HG03439 (cell line): ENCODE measurements around the gene ERAL1.
"Not testable (repeated sequence)": the region's sequence is repeated elsewhere in the genome, so short reads cannot be mapped to it uniquely, and the experiment has no call there.

Source experiments
- ATAC-seq: cut with Tn5 transposase; IDR thresholded peaks from one replicate; pipeline ENCODE4 v1.9.1; 2021; ENCODE audit warnings: mild to moderate bottlenecking, moderate library complexity; ENCODE audit not compliant: unreplicated experiment

ERAL1 gene

DNA sequence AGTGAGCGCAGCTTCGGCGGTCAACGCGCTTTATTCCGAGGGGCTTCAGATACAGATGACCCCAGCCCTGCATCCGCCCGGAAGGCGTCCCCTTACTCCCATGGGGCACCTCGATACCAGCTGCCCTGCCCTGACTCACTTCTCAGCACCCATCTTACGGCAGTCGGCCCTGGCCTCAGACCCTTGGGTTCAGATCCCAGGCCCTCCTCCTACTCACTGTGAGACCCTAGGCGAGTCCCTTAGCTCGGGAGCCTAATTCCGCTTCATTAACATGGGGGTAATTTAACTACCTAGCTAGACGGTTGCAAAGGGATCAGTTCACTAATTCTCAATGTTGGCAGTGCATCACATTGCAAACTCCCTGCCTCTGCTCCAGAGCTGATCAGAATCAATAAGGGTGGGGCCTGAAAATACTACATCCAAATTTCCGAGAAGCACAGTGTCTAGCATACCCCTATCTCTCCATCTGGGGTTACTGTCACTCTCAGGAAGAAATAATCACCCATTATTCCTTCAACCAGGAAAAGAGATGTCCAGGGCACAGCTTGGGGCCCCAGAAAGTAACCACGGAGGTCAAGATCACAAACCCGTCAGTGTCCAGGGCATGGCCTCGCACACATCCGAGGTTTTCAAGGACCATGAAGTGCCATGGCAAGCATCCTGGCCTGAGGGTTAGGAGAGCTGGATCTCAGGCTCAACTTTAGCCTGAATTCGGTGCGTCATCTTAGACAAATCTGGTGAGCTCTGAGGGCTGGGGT, 43.1 kb downstream of the ERAL1 start:
- no peak for ATAC-seq

GRCh38 chr17:28898527-28898955, 43.7 kb downstream of the ERAL1 start:
- ATAC-seq, result no peak

DNA sequence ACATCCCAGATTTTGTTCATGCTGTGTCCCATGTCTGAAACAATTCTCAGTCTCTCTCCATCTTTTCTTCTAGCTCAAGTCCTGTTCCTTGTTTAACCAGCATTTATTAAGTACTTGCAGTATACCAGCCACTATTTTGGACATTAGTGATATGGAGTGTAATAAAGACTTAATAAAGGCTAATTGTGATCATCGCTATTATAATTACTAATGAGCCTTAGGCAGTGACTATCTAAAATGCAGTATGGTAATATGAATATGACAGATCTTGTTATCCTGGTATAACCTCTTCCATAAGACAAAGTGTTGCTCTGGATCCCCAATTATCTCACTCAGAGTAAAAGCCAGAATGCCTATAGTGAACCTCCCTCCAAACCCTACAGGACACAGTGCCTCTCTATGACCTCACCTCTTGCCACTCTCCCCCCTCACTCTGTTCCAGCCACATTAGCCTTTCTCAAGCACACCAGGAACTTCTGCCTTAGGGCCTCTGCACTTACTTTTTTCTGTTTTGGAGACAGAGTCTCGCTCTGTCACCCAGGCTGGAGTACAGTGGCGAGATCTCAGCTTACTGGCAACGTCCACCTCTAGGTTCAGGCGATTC, 44.5 kb downstream of the ERAL1 start:
- ATAC-seq, result no peak

DNA sequence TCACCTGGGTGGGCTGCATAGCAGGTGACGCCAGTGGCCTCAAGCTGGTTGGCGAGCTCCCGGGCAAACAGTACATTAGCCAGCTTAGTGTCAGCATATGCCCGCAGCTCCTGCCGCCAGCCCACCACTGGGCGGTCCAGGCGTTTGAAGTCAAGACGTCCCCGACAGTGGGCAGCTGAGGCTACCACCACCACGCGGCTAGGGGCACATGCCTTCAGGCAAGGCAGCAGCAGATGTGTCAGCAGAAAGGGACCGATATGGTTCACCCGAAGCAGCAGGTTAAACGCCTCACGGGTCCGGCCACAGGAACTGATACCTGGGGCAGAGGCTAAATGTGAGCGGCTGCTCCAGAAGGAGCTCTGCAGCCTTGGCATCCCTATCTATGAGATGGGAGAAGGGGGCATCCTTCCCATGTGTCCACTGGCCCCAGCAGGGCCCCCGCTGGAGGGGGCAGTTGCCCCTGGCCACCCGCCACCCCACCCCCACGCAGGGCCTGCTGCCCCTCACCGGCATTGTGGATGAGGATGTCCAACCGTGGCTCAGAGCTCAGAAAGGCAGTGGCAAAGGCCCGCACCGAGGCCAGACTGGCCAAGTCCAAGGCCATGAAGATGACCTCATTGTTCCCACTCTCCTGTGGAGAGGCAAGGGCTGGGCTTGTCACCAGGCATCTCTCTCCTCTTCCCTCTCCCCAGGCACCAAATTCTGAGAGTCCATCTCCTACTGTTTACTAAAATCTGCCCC, 46.3 kb downstream of the ERAL1 start:
- ATAC-seq, result no peak

GRCh38 chr17:28901866-28902818, 47.3 kb downstream of the ERAL1 start:
- peak; percentile 40 for ATAC-seq

- ATAC-seq, result peak; percentile 83
These were observed 48.2 kb downstream of the ERAL1 start, which contains the start of gene DHRS13 for GRCh38 chr17:28902819-28903545. Gene DHRS13, minus strand, starts transcription at chr17:28903079. Its CDS starts 135 bp downstream, at chr17:28902944.

DNA sequence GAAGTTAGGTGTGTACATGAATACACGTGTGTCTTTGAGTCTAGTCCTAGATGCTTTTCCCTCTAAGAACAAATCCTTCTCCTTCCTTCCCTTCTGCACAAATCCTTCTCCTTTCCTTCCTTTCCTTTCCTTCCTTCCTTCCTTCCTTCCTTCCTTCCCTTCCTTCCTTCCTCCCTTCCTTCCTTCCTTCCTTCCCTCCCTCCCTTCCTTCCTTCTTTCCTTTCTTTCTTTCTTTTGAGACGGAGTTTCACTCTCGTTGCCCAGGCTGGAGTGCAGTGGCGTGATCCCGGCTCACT, 48.7 kb downstream of the ERAL1 start:
- ATAC-seq, result not testable (repeated sequence)

- ATAC-seq, result no peak
These were observed 50.0 kb downstream of the ERAL1 start for GRCh38 chr17:28904800-28905199.

DNA sequence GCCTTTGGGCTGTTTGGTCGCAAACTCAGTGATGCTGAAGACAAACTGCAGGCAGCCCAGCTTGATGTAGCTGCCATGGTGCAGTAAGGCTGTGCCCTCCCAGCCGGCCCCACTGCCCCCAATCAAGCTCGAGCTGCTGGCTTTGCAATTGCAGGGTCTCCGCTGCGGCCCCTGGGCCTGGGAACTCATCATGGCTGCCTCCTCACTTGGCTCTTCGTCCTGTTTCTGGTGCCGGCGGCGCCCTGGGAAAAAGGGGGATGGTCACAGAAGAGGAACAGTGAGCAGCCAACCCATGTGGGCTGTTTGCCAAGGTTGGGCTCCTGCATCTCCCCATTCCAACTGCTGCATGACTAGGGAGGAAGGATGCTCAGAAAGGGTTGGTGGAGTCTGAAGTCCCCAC, 51.5 kb downstream of the ERAL1 start:
- no peak for ATAC-seq

DNA sequence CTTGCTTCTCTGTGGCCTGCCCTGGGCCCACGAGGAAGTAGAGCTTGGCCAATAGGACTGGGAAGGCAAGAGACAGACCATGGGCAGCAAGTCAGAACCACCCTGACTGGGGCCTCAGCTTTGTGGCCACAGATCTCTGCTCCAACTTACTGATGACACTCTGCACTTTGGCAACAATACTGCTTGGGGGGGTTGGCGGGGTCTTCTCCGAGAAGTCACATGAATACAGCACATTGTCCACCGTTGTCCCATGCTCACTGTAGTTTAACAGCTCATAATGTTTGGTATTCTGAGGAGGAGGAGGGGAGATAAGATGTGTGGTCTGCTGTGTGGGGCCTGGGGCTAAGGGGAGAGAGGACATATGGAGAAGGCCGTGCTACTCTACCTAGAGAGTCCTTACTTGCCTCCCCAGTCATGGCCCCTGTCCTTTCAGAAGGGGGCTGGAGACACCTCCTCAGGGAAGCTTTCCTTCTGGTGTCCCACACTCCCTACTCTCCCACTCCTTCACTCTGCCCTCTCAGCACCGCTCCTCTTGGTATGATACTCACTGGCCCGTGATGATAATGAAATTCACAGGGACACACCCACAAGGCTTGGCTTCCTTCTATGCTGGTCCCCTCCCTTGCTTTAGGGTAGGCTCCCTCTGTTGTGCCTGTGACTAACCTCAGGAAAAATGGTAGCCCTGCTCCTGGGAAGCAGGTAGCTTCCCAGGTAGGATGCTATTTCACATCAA, 52.1 kb downstream of the ERAL1 start:
- ATAC-seq, result no peak

GRCh38 chr17:28907709-28908475, 53.1 kb downstream of the ERAL1 start:
- no peak for ATAC-seq

DNA sequence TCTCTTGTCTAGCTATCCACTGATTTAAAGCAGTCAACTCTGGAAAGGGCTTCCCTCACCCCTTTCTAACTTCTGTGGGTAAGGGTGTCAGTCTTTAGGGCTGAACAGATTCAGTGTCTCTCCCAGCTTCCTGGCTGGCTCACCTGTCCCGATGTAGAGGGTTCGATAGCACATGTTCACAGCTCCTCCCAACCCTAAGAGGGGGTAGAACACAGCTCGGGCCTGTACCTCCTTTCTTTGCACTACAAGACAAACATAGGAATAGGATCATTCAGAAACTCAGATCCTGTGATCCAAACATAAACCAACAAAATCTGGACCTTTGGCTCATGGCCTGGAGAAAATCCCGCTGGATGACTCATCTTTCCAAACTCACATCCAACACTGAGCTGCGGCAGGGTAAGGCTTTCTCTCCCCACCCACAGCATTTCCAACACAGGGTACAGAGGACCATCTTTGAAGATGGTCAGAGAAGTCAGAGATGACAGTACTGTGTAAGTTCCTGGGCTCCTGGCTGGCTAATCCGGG, 53.9 kb downstream of the ERAL1 start:
- ATAC-seq, result no peak

DNA sequence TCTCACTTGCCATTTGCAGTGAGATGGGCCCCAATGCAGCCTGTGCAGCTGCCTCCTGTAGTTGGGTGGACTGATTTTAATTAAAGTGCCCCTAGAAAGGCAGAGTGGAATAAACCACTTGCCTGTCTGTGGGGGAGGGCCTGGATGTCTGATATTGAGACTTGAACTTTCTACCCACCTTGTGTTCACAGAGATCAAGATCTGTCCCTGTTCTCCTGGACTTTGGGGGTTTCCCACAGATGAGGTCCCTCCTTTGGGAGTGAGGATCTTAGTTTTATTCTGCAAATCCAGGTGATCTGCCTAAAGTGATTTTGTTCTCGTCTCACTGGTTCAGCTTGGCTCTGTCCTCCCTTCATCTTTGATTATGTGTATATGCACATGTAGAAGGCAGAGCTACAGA, 55.7 kb downstream of the ERAL1 start:
- ATAC-seq, result no peak
